K562 (cell line): ENCODE data around the gene ERVMER34-1. TPM values are rescaled to one million over a fixed set of nuclear protein-coding genes. Genes with fewer than 3 reads are reported as not detected.

ENCODE experiments used
- ATAC-seq: fragments of 200-7000 bp; cut with Tn5 transposase; 3 replicates; pipeline ENCODE4 v1.9.1; 2020; ENCODE audit warnings: moderate library complexity
- BruUV-seq: library from RNA; stranded (reverse); fragments of 400-500 nt; replicated peaks from 2 replicates; lab custom pipeline; 2021; lab: Mats Ljungman, UMichigan
- CTCF ChIA-PET: fragments of 300-600 bp; formaldehyde crosslinking; extraction: SDS; loops from one replicate; lab custom pipeline; 2021; ENCODE audit warnings: low intra/inter-chr PET ratio; lab: Yijun Ruan, JAX
- POLR2A ChIA-PET: fragments of 300-600, 350-650 bp; sonication (Branson Sonifier 250); formaldehyde crosslinking; extraction: SDS; loops from one replicate; lab custom pipeline; 2021; ENCODE audit warnings: antibody characterized with exemption, inconsistent platforms; lab: Yijun Ruan, JAX
- DNase-seq, 4 experiments: peaks; one replicate each; pipeline versions ENCODE4 v3.0.0 to v3.0.0-alpha.2; 2011 to 2018; ENCODE audit warnings: low spot score in 3 of 4, mixed read lengths in 3 of 4; ENCODE audit errors: extremely low read depth in 1 of 4
- FAIRE-seq: peaks from 2 replicates; lab custom pipeline; 2011; peaks lifted over from hg19 to GRCh38; lab: Jason Lieb, UNC
- H2AFZ ChIP-seq: 2 replicates; pipeline ENCODE4 v1.6.0; 2011; ENCODE audit warnings: low read depth, low read length, control low read depth, inconsistent platforms
- H3K27ac ChIP-seq: fragments of 200-600 bp; 3 replicates; pipeline ENCODE4 v1.8.0; 2011; ENCODE audit warnings: low read depth, mild to moderate bottlenecking, control low read depth, inconsistent platforms, low read length, moderate library complexity, mixed read lengths; ENCODE audit errors: extremely low read depth
- H3K27me3 ChIP-seq, 2 experiments: fragments of 300-600 bp in 1 of 2; 2 replicates in 1 of 2; 3 replicates in 1 of 2; pipeline versions ENCODE4 v1.6.0 to v1.8.0; 2011; ENCODE audit warnings: inconsistent platforms in 2 of 2, low read length in 2 of 2, mild to moderate bottlenecking in 1 of 2, mixed read lengths in 1 of 2, moderate library complexity in 1 of 2; ENCODE audit not compliant: control insufficient read depth in 2 of 2, insufficient read depth in 2 of 2
- H3K36me3 ChIP-seq: fragments of 300-600 bp; 3 replicates; pipeline ENCODE4 v1.8.0; 2011; ENCODE audit warnings: mild to moderate bottlenecking, low read length, inconsistent platforms; ENCODE audit not compliant: control insufficient read depth, insufficient read depth
- H3K4me1 ChIP-seq, 2 experiments: fragments of 200-600 bp in 1 of 2; replicated peaks in 1 of 2; 2 replicates in 1 of 2; 3 replicates in 1 of 2; pipeline versions ENCODE4 v1.5.1 to v1.8.0; 2011; ENCODE audit warnings: inconsistent platforms in 2 of 2, low read length in 2 of 2, mild to moderate bottlenecking in 1 of 2, mixed read lengths in 1 of 2, moderate library complexity in 1 of 2; ENCODE audit not compliant: control insufficient read depth in 2 of 2, insufficient read depth in 2 of 2
- H3K4me2 ChIP-seq: 2 replicates; pipeline ENCODE4 v1.6.1; 2011; ENCODE audit warnings: low read length, control low read depth, inconsistent platforms, mixed read lengths; ENCODE audit not compliant: insufficient read depth
- H3K4me3 ChIP-seq: fragments of 200-600 bp; sonication (generic), shearing (Covaris generic); 2 replicates; pipeline ENCODE4 v1.5.1; 2016; ENCODE audit warnings: control low read depth, inconsistent platforms
- H3K79me2 ChIP-seq: fragments of 200-600 bp; 3 replicates; pipeline ENCODE4 v1.8.0; 2011; ENCODE audit warnings: low read length, inconsistent platforms; ENCODE audit not compliant: control insufficient read depth, insufficient read depth
- H3K9ac ChIP-seq, 2 experiments: 2 replicates each; pipeline versions ENCODE4 v1.6.0 to v1.6.1; 2011; ENCODE audit warnings: low read depth in 2 of 2, low read length in 2 of 2, control low read depth in 1 of 2, inconsistent platforms in 1 of 2, mild to moderate bottlenecking in 1 of 2, mixed read lengths in 1 of 2; ENCODE audit not compliant: insufficient read depth in 1 of 2
- H3K9me1 ChIP-seq: one replicate; pipeline ENCODE4 v1.6.0; 2011; ENCODE audit warnings: inconsistent platforms, mild to moderate bottlenecking, low read length, moderate library complexity; ENCODE audit not compliant: control insufficient read depth, insufficient read depth
- H3K9me3 ChIP-seq: replicated peaks from 2 replicates; pipeline ENCODE4 v1.5.1; 2011; ENCODE audit warnings: low read depth, low read length, inconsistent platforms; ENCODE audit not compliant: control insufficient read depth, insufficient read depth
- H4K20me1 ChIP-seq: replicated peaks from 2 replicates; pipeline ENCODE4 v1.6.1; 2011; ENCODE audit warnings: low read length, inconsistent platforms, mixed read lengths; ENCODE audit not compliant: control insufficient read depth, insufficient read depth
- BCL6 ChIP-seq: fragments of 250-450 bp; sonication (Bioruptor Pico); IDR thresholded peaks from 2 replicates; pipeline ENCODE4 v1.4.0; 2020
- ESRRA ChIP-seq: fragments of 450-650 bp; IDR thresholded peaks from 2 replicates; pipeline ENCODE4 v1.6.1; 2014; ENCODE audit warnings: low read depth, mild to moderate bottlenecking, moderate library complexity, borderline replicate concordance
- FOXJ3 ChIP-seq: sonication (generic); formaldehyde crosslinking; IDR thresholded peaks from 2 replicates; pipeline ENCODE4 v1.4.0; 2020; ENCODE audit warnings: mild to moderate bottlenecking, missing genetic modification reagents
- GATAD2A ChIP-seq: fragments of 450-650 bp; IDR thresholded peaks from 2 replicates; pipeline ENCODE4 v1.6.1; 2017
- HNRNPL ChIP-seq: fragments of 200-400 bp; formaldehyde crosslinking; IDR thresholded peaks from 2 replicates; pipeline ENCODE4 v1.6.1; 2017; ENCODE audit warnings: low read depth, mild to moderate bottlenecking, low read length
- IRF1 ChIP-seq: sonication (generic); formaldehyde crosslinking; IDR thresholded peaks from 2 replicates; pipeline ENCODE4 v1.8.0; 2022; ENCODE audit warnings: missing genetic modification reagents, mild to moderate bottlenecking, borderline replicate concordance
- IRF2 ChIP-seq: sonication (generic); formaldehyde crosslinking; IDR thresholded peaks from 2 replicates; pipeline ENCODE4 v1.8.1; 2022; ENCODE audit warnings: mild to moderate bottlenecking, missing genetic modification reagents
- MECOM ChIP-seq: fragments of 250-450 bp; sonication (Bioruptor Pico); IDR thresholded peaks from 2 replicates; pipeline ENCODE4 v1.8.0; 2022; ENCODE audit warnings: inconsistent platforms
- MYNN ChIP-seq, 2 experiments: sonication (generic); formaldehyde crosslinking in 1 of 2; IDR thresholded peaks; 2 replicates each; pipeline versions ENCODE4 v1.5.0 to v1.6.1; 2016 to 2020; ENCODE audit warnings: antibody characterized with exemption in 1 of 2, missing genetic modification reagents in 1 of 2
- NFIC ChIP-seq: fragments of 450-650 bp; IDR thresholded peaks from 2 replicates; pipeline ENCODE4 v1.6.1; 2017; ENCODE audit warnings: mild to moderate bottlenecking, inconsistent platforms
- RAD21 ChIP-seq, 2 experiments: fragments of 250-450 bp in 1 of 2; fragments of 450-650 bp in 1 of 2; sonication (Bioruptor Pico) in 1 of 2; formaldehyde crosslinking in 1 of 2; IDR thresholded peaks in 1 of 2; conservative IDR thresholded peaks in 1 of 2; 2 replicates each; pipeline versions ENCODE4 v1.4.0 to v1.8.0; 2020 to 2022; ENCODE audit warnings: mild to moderate bottlenecking in 2 of 2, moderate library complexity in 1 of 2
- YY1 ChIP-seq, 3 experiments: IDR thresholded peaks; 2 replicates each; pipeline ENCODE4 v1.6.1; 2011; ENCODE audit warnings: low read length in 2 of 3, mild to moderate bottlenecking in 2 of 3, moderate library complexity in 2 of 3, borderline replicate concordance in 1 of 3, control low read depth in 1 of 3, low read depth in 1 of 3; ENCODE audit not compliant: insufficient read depth in 3 of 3, insufficient replicate concordance in 2 of 3, control insufficient read depth in 1 of 3, insufficient read length in 1 of 3; ENCODE audit errors: extremely low read depth in 1 of 3
- ZBTB7A ChIP-seq: IDR thresholded peaks from 2 replicates; pipeline ENCODE4 v1.6.1; 2011; ENCODE audit warnings: low read depth, mild to moderate bottlenecking, low read length, moderate library complexity, borderline replicate concordance; ENCODE audit not compliant: control insufficient read depth
- ZNF511 ChIP-seq: sonication (generic); formaldehyde crosslinking; IDR thresholded peaks from 2 replicates; pipeline ENCODE4 v1.8.0; 2022; ENCODE audit warnings: mild to moderate bottlenecking, missing genetic modification reagents
- WGBS: fragments of 100-300 bp; shearing (Covaris generic); methylation state at CpG from one replicate; pipeline ENCODE4 v1.1.6; 2016; ENCODE audit warnings: low coverage, mixed read lengths; ENCODE audit not compliant: insufficient coverage; ENCODE audit errors: missing lambda C conversion rate; 5-methylcytosine and 5-hydroxymethylcytosine counted together
- in situ Hi-C: fragments of 300-500 bp; cut with MboI; formaldehyde crosslinking; loops from 4 replicates; pipeline ENCODE4 v1.15.0; 2018; ENCODE audit warnings: inconsistent platforms, mixed read lengths
- intact Hi-C: fragments of 100-400 bp; cut with micrococcal nuclease; formaldehyde crosslinking; loops from 2 replicates; pipeline ENCODE4 v1.14.2; 2022
- polyA plus RNA-seq, 8 experiments: library from polyadenylated mRNA; depleted of rRNA in 4 of 8; stranded (reverse) in 5 of 8; unstranded in 3 of 8; fragments of >200 nt; fragmentation: Nextera tagmentation in 2 of 8; fragmentation: Illumina TruSeq in 1 of 8; extraction: Ambion mirVana in 2 of 8; extraction: Trizol in 1 of 8; gene quantifications; 2 replicates each; pipeline versions ENCODE4 v1.2.1 to v1.2.3, GENCODE V29; 2011 to 2014; ENCODE audit warnings: inconsistent platforms in 1 of 8, missing spikeins in 1 of 8
- total RNA-seq, 7 experiments: library from RNA; depleted of rRNA in 6 of 7; stranded (reverse); fragments of >200 nt in 6 of 7; fragmentation: Illumina TruSeq in 2 of 7; extraction: Trizol in 2 of 7; gene quantifications; 2 replicates each; pipeline versions ENCODE4 v1.2.1 to v1.2.3, GENCODE V29; 2011 to 2021; ENCODE audit warnings: low replicate concordance in 1 of 7

The ERVMER34-1 gene
- total and polyA plus RNA-seq, 9 of the 15 experiments (the other 6 are each of a cell fraction or from before 2014, with no cell fraction given): 0.04 to 0.57 (median 0.25) TPM

GRCh38 chr4:52760256-52760655 is 9.0 kb upstream of the ERVMER34-1 start:
- CTCF ChIA-PET: no interaction called here
- in situ Hi-C loops: no loop called here
- no TSS peak for BruUV-seq

More at GRCh38 chr4:52760256-52760655, 9.0 kb upstream of the ERVMER34-1 start:
- FAIRE-seq (no peak), DNase-seq (no peak), ATAC-seq (no peak)
- no peak overlapping the region for H3K27ac ChIP-seq
- under 1% methylated on average over 8 of the region's 8 CpGs for WGBS
- H3K4me3 ChIP-seq: no peak overlapping the region
- H2AFZ ChIP-seq: no peak overlapping the region
- no peaks in the 10 kb centered on the region for H3K4me1 ChIP-seq
- H3K9me1 ChIP-seq: no peaks in the 10 kb centered on the region
- no peaks in the 10 kb centered on the region for H4K20me1 ChIP-seq
- H3K4me2 ChIP-seq: no peak overlapping the region
- TF ChIP-seq MYNN (IDR thresholded peaks at IDR 0.05): no peak
- no peak for TF ChIP-seq MYNN (CRISPR knock-in tag; IDR thresholded peaks at IDR 0.05)
- no peak for TF ChIP-seq ESRRA
- no peak for TF ChIP-seq GATAD2A
- TF ChIP-seq ZNF511 (CRISPR knock-in tag): no peak
- TF ChIP-seq FOXJ3: no peak
- no peak for TF ChIP-seq NFIC
- no peak for TF ChIP-seq IRF2
- no peak for TF ChIP-seq BCL6 (CRISPR knock-in tag)
- TF ChIP-seq IRF1 (CRISPR knock-in tag): no peak
- no peak for TF ChIP-seq MECOM (CRISPR knock-in tag)
- TF ChIP-seq ZBTB7A: no peak
- TF ChIP-seq RAD21 (CRISPR knock-in tag; conservative IDR thresholded peaks at IDR 0.05 in 1 of 2, IDR thresholded peaks at IDR 0.05 in 1 of 2): no peak
- no peak for TF ChIP-seq YY1 (IDR thresholded peaks at IDR 0.05; ENCODE audit: borderline replicate concordance in 1 of 3, control insufficient read depth in 1 of 3, extremely low read depth in 1 of 3, insufficient read depth in 3 of 3, insufficient read length in 1 of 3, insufficient replicate concordance in 2 of 3, low read depth in 1 of 3, low read length in 2 of 3)
- TF ChIP-seq HNRNPL: no peak
- H3K27me3 ChIP-seq: peaks cover 3 to 15% of the 10 kb centered on the region in 2 experiments; a peak in 4 of 5 replicates
- POLR2A ChIA-PET: no interaction called here
- intact Hi-C loops: no loop called here
- no peaks in the 10 kb centered on the region for H3K9me3 ChIP-seq
- no peak overlapping the region for H3K9ac ChIP-seq
- H3K36me3 ChIP-seq: no peaks in the 10 kb centered on the region
- H3K79me2 ChIP-seq: no peaks in the 10 kb centered on the region
